Posterior vena cava (tissue), 2 donors: ENCODE data around the gene PDCD4. TPM values are rescaled to one million over a fixed set of nuclear protein-coding genes. Genes with fewer than 3 reads are reported as not detected.

Experiments
- DNase-seq: peaks from one replicate; pipeline ENCODE4 v3.0.0-alpha.2; 2020; ENCODE audit warnings: low spot score
- intact Hi-C, 2 donors: fragments of 100-400 bp; cut with DNase I; formaldehyde crosslinking; loops; one replicate each; pipeline versions ENCODE4 v1.14.1 to v1.14.2; 2022 to 2023
- long read RNA-seq, 2 donors: library from polyadenylated mRNA; unstranded; transcript quantifications; one replicate each; pipeline ENCODE4 v2.0.0, GENCODE V29; 2020 to 2021
- total RNA-seq, 2 donors: library from RNA; stranded (reverse); fragmentation: NEBNext Ultra II Directional; extraction: Animal tissue kit (Norgen Biotek cat#: 25700); gene quantifications; one replicate each; pipeline ENCODE4 v1.2.1, GENCODE V29; 2021
- donor health status: DM: yes; HTN: yes; CAD: no.
- donor health status: DM: yes; HTN: yes; CAD: no.

PDCD4 gene
- 10 to 100 TPM; 54.9 to 55.0 TPM for total RNA-seq
- long read RNA-seq, donor 1, transcript PDCD4-201 (12 exons, 3,602 nt): major isoform, 6 of 24 reads
- long read RNA-seq, donor 1, partial matches to known transcripts: 4 of 24 reads
- long read RNA-seq, donor 1, other reads (novel, unspliced or antisense): 13 of 24 reads
- long read RNA-seq, donor 2, transcript PDCD4-201 (12 exons, 3,602 nt): major isoform, 52 of 64 reads
- long read RNA-seq, donor 2, partial matches to known transcripts: 6 of 64 reads
- long read RNA-seq, donor 2, other reads (novel, unspliced or antisense): 6 of 64 reads

DNA sequence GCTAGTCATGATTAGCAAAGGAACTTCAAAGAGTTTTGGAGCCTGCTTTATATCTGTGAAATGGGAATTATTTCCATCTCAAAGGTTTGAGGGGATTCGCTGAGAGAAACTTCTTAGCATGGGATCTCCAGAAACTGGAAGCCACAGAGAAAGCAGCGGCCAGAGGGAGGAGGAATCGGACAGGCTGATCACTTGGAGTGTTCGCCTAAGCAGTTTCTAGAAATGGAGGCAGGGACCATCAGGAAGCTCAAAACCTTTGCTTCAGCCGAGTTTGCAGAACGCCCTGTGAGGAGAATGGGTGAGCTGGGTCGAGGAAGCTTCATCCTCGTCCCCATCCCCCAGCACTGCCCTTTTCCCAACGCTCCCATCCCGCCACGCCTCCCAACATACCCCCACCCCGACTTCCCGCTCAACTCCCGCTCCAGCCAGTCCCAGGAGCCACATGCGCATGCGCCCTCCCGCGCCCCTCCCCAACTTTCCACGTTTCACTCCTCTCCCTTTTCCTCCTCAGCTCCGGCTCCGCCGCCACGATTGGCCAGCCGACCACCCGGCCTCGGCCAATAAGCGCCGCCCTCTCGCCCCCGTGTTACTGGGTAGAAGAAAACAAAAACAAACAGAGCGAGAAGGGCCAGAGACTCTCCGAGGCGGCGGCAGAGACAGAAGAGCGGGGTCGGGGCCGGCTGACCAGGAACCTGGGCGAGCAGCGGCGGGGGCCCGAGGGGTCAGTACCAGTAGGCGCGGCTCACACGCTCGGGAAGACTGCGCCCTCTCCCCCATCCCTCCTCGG, at the start of gene PDCD4:
Gene PDCD4 (plus strand): TSS at position 631 of the 787 bp plus-strand sequence. CDS start 4,100 bp downstream, outside the sequence.
- intact Hi-C loops: loop anchor here in 1 of 2 donors (5.0 kb wide), 2 partner anchors 49 to 64 kb away; no protein-coding TSS in a partner anchor
- DNase-seq: peak; percentile 100

DNA sequence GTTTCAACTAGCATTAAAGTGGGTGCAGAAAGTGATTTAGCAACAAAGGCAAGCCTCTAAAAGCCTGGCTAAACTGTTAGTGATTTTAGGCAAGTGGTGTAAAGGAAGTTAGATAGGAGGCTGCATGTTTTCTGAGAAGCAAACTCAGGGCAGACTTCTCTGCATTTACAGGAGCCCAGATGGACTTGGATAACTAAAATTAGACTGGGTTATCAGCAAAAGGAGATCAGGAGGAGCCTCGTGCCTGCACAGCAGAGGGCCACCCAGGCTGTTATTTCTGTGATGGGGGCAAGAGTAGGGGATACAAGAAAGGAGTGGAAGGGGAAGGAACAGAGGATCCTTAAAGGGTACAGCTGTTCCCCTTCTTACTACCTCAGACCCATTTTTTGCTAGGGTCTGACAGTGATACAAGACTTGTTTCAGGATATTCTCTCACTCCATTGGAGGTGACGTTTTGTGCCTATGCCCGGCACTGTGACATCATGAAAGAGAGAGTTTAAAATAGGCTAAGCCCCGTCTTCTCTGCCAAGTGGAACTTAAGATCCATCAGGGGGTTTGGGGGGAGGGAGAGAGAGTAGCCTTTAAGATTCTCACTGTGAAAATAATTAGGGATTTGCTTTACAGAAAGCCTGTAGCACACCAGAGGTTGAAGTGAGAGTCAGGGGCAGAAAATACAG, 49.6 kb upstream of the PDCD4 start:
- DNase-seq: no peak
- intact Hi-C loops: loop anchor here in 1 of 2 donors (5.0 kb wide), 1 partner anchor 50 kb away; the partner anchor contains the start of gene PDCD4

DNA sequence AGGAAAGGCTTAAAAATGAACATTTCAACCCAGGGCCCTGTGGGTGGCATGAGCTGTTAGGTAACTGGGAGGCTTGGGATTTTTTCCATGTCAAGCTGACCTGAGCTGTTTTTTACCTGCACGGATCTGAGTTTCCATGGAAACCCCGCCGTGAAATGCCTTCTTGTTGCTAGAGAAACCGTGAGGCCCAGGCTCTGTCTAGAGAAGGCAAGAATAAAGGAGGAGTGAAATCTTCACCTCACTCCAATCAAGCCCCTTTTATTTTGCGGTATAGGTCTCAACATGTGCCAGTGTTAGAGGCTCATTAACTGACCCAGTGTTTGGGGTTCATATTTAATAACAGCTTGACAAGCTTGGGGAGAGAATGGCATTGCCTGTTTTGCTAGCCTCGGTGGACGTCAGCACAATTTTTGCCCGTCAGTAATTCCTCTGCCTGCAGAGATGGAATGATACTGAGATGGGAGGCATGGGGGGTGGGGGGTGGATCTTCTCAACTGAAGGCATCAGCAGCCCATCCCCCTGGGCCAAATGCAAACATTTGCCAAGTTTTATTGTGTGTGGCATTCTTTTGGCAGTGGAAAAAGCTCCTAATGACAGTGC, 48.9 kb upstream of the PDCD4 start:
- no peak for DNase-seq
- intact Hi-C loops: loop anchor here in 1 of 2 donors (5.0 kb wide), 1 partner anchor 49 kb away; the partner anchor contains the start of gene PDCD4

DNA sequence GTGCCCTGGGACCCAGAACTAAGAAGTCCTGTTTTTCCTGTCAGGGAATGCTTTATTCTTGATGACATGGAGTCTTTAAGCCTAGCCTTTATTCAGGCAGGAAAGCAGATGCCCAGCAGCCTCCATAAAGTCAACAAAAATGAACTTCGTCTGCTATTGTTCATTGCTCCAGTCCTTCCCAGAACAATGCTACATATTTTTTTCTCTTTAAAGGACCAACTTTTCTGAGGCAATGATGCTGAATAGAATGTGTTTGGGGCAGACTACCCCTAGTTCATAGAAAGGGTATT, 47.6 kb upstream of the PDCD4 start:
- no peak for DNase-seq
- intact Hi-C loops: loop anchor here in 1 of 2 donors (5.0 kb wide), 1 partner anchor 48 kb away; the partner anchor contains the start of gene PDCD4

DNA sequence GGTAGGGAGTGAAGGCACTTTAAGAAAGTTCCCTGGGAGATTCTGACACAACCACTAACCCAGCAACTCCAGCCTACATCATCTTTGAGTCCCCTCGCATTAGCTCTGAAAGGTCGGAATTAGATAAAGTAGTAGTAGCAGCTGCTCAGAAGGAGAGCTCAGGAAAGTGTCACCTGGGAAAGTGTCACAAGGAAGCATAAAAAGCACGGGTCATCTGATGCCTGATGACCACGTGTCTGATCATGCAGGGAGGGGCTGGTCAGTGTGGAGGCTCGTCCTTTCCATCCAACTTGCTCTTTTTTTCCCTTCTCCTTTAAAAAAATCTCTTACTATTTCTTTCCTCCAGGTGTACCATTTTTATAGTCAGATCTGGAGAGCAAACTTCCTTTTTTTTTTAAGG, 47.1 kb upstream of the PDCD4 start:
- DNase-seq: no peak
- intact Hi-C loops: loop anchor here in 1 of 2 donors (5.0 kb wide), 1 partner anchor 48 kb away; the partner anchor contains the start of gene PDCD4

DNA sequence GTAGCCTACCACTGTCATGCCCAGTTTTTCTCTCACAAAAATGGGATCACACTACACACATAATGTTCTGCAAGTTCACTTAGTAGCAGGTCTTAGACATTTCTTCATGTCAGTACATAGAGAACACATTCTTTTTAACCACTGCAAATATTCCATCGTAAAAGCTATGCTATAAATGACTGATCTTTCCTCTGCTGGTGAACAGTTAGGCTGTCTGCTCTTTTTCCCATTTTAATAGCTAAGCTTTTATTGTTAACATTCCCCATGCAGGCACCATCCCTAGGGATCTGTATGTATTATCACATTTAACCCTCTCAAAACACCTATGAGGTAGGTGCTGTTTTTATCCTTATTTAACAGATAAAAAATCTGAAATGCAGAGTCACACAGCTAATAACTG, 46.2 kb upstream of the PDCD4 start:
- DNase-seq: no peak
- intact Hi-C loops: no loop called here

DNA sequence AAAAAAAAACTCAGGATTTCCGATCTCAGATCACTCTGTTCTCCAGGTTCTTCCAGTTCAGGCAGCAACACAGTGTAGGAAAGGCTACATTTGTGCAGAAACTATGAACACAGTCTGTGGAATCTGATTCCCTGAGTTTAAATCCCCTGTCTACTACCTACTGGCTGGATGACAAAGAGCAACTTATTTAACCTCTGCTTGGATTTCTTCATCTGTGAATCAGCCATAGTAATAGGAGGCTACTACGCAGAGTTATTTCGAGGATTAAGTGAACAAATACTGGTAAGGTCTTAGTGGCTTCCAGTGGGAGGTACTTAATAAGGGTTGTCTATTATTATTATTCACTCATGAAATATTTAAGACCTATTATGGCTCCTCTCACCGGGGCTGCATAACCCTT, 44.3 kb upstream of the PDCD4 start:
- DNase-seq: no peak
- intact Hi-C loops: no loop called here

DNA sequence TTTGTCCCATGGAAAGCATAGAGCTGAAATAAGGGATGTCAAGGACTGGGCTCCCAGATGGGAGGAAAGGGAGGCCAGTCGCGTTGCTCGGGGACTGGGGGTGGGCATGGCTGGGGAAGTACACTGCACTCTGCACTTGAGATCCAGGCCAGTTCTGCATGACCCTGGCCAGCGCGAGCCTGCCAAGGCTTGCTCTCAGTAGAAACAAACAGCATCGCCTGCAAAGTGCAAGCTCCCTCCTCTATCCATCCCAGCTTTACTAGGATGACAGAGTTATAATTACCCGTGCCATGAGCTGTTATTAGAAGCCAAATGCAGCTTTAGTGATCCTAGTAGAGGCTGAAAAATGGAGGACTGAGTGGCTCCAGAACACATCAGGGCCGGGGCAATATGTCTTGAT, 43.9 kb upstream of the PDCD4 start:
- intact Hi-C loops: no loop called here
- DNase-seq: no peak

DNA sequence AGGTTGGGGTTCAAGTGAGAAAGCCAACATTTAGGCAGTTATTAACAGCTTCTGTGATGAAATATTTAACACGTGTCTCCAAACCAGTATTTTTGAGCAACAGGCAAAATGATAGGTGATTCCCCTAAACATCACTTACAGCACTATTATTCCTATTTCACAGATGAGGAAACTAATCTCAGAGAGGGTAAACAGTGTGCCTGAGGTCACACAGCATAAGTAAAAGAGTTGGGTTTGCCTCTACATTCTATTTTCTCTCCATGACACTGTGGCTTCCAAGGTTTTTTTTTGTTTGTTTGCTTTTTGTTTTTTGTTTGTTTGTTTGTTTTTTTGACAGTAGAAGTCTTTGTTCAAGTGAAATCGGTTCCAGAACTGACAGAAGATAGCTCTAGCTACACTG, 43.2 kb upstream of the PDCD4 start:
- intact Hi-C loops: no loop called here
- DNase-seq: no peak

DNA sequence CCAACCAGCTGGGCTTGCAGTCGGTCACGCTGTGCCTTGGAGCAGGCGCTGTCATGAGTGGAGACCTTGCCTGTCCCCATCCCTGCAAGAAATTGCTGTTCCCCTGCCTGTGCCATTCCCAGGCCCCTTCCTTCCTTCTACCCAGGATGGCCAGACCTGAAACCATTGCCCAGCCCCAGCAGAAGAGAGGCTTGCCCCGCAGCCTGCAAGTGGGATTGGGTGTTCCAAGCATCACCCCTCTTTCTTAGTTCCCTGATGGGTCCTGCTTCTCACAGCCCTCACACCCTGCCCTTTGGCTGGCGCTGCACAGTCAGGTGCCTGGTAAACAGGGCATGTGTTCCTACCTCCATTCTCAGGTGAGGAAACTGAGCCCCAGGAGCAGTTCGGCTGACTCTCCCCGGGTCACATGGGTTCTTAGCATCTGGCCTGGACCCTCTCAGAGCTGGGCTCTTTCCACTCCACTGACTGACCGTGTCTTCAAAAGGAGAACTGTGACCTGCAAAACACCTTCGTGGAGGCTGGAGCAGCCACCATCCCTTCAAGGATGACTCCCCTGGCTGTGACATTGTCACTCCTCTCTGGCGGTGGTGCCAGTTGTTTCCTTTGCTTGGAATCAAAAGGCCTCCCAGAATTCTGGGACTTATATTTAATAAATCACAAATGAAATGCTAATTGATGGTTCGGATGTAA, 41.9 kb upstream of the PDCD4 start:
- intact Hi-C loops: loop anchor here in 1 of 2 donors (5.0 kb wide), 1 partner anchor 37 kb away; no protein-coding TSS in a partner anchor
- DNase-seq: no peak

DNA sequence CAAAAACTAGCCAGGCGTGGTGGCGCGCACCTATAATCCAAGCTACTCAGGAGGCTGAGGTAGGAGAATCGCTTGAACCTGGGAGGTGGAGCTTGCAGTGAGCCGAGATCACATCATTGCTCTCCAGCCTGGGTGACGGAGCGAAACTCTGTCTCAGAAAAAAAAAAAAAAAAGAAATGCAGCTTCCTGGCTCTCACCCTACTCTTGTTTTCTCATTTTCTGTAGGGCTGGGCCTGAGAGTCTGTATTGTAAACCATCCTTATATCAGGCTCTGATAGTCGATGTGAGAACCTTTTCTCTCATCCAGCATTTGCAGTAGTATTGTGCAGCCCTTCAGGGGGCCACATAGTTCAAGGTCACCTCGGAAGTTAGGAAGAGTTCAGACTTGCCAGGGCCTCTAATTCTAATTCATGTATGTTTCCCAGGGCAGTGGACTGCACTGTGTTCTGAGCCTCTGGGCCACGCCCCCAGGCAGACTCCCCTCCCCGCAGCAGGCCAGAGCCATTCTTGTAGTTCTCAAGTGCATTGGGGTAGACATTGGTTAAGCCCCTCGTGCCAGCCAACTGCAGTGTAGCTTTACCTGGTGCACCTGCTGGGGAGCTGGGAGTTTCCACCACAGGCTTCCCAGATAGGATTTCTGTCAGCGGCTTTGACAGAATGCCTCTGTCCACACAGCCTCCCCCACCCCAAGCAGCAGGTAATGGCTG, 38.3 kb upstream of the PDCD4 start:
- DNase-seq: no peak
- intact Hi-C loops: loop anchor here in 1 of 2 donors (5.0 kb wide), 1 partner anchor 34 kb away; no protein-coding TSS in a partner anchor

DNA sequence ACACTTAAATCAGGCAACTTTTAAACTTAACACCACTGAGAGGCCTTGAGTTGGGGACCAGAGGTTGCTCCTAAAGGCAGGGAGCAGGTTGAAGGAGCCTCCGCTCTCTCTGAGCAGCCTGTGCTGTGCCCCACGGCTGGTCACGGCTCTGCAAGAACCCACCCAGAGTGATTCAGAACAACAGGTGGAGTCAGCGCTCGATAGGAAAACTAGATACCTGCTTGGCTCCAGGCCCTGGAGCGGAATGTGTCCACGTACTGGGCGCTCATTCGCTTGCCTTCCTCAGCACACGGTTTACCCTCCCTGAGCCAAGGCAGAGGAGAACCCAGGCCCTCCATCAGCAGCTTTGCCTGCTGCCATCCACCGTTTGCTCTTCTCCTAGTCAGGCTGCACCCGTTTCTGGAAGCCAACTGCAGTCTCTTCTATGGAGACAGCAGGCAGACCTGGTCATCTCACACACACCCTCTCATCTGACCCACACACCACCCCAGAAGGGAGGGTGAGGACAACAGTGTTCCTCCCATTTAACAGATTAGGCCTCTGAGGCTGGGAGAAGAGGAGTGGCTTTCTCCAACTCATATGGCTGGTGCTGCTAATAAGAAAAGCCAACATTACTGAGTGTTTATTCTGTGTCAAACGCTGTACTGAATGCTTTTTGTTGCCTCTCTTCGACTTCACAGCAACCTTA, 37.6 kb upstream of the PDCD4 start:
- DNase-seq: no peak

DNA sequence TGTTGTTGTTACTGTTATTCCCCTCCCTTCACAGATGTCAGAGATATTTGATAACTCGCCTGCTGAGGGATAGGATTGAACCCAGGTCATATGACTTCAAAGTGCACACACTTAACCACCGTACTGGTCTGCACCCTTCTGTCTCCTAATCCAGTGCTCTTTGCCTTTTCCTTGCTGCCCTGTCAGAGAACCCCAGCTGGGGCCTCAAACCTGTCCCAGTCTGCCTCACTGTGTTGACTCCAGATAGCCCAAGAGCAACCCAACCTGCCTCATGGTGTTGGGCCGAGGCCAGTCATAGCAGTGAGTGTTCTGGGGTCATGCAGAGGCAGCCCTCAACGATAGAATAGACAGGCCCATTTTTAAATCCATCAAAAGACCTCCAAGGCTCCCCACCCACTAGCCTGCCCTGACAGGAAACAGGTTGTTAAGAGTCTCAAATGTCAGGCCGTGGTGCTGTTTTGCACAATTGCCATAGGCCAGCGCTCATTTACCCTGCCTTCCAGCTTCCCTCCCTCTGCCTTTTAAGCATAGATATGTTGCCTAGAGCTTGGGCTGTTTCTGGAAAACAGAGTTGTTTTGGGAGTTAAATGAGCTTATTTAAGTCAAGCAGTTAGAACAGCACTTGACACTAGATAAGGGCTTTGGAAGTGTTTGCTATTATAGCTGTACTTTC, 37.0 kb upstream of the PDCD4 start:
- intact Hi-C loops: loop anchor here in 1 of 2 donors (5.0 kb wide), 1 partner anchor 33 kb away; no protein-coding TSS in a partner anchor

More for the DNA sequence above, 37.6 kb upstream of the PDCD4 start:
- intact Hi-C loops: loop anchor here in 1 of 2 donors (5.0 kb wide), 1 partner anchor 33 kb away; no protein-coding TSS in a partner anchor

DNA sequence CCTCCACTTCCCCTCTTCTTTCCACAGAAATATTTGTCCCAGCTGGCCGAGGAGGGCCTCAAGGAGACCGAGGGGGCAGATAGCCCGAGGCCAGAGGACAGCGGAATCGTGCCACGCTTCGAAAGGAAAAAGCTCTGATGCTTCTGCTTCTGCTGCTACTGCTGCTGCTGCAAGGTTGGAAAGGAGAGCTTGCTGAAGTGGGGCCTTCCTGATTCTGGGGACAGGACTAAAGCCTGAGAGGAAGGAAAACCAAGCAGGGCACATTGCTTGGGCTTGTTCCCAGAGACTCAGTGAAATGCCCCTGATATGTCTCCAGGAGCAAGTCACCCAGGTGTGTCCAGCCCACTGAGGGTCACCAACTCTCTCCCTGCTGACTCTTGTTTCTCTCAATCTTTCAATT, 35.9 kb upstream of the PDCD4 start:
- no peak for DNase-seq
- intact Hi-C loops: no loop called here

More for the DNA sequence above, 37.0 kb upstream of the PDCD4 start:
- no peak for DNase-seq

DNA sequence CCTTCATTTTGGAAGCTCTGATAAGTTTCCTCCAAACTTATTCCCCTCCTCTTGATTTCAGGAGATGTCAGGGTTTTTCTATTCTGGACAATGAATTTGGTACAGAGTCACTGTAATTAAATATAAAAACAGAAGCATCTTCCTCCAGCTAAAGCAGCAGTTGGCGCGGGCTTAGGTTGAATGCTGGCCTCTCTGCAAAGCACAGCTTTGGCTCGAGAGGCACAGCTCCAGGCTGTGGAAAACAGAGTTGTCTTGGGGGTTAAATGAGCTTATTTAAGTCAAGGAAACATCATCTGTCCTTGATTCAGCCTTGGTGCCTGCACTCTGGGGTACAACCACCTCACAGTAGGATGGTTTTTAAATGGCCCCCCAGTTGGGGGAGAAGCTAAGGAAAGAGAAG, 35.0 kb upstream of the PDCD4 start:
- DNase-seq: no peak
- intact Hi-C loops: no loop called here

DNA sequence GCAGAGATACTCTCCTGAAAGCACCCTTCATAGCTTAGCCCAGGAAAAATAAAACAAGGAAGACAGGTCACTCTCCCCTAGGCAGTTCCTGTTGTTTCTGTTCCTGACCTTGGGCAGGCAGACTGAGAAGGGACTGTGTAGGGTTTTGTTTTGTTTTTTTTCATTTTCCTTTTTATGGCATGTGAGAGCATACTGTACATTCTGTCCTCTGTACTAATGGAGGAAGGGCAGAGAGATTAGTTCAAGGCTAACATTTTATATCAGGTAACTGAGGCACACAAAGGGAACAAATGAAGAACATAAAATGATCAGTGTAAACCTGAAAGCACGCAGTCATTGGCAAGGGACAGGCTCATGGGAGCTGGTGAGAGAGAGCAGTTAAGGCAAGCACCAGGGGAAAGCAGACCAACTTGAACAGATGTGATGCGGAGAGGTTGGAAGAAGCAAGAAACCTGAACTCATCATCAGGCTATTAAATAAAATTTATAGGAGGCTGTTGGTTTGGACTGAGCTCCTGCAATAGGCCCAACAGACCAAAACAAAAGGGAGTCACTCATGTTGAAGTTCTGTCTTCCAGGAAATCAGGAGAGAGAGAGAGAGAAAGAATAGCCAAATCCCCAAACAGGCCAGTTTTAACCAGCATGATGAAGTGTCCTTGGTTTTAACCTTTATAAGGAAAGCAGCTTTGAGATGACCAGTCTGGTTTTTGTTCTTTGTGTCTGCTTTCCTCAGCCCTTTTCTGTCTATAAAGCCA, 34.1 kb upstream of the PDCD4 start:
- intact Hi-C loops: no loop called here
- no peak for DNase-seq
